GM18502 (cell line): ENCODE results near the gene ZHX3.

Experiments
- ATAC-seq: cut with Tn5 transposase; IDR thresholded peaks from one replicate; pipeline ENCODE4 v1.9.1; 2021; ENCODE audit warnings: mild to moderate bottlenecking; ENCODE audit not compliant: unreplicated experiment, poor library complexity

Gene ZHX3

GRCh38 chr20:41232973-41233926 lies 84.3 kb downstream of the ZHX3 start:
- no peak for ATAC-seq

DNA sequence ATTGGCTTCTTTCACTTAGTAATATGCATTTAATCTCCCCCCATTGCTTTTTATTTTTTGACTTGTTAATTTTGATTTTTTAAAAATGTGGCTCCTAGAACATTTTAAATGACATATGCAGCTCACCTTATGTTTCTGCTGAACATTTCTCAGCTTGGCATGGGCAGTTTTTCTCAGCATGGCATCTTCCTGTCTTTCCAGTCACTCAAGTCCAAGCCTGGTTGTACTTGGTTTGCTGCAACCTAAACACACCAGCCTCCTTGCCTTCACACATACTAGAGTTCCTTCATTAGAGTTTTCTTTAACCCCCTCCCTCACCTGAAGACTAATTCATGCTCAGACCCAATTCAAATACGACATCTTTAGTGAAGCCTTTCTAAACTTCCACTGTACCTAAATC lies 86.4 kb downstream of the ZHX3 start:
- ATAC-seq: no peak

- ATAC-seq: no peak
These were observed 87.4 kb downstream of the ZHX3 start for GRCh38 chr20:41230136-41230535.

DNA sequence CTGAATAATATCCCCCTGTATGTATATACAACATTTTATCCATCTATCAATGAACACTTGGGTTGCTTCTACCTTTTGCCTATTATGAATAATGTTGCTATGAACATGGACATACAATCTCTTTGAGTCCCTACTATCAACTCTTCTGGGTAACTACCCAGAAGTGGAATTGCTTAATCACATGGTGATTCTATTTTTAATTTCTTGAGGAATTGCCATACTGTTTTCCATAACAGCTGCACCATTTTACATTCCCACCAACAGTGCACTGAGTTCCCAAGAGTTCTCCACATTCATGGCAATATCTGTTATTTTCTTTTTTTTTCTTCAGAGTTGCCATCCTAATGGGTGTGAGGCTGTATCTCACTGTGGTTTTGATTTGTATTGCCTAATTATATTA lies 88.3 kb downstream of the ZHX3 start:
- ATAC-seq: no peak

DNA sequence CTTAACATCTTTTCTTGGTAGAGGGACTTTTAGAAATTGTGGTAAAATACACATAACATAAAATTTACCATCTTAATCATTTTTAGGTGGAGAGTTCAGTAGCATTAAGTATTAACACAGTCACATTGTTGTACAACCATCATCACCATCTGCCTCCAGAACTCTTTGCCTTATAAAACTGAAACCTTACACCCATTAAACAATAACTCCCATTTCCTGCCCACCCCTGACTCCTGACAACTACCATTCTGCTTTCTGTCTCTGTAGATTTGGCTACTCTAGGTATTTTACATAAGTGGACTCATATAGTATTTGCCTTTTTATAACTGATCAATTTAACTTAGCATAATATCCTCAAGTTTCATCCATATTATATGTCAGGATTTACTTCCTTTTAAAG lies 88.7 kb downstream of the ZHX3 start:
- no peak for ATAC-seq

DNA sequence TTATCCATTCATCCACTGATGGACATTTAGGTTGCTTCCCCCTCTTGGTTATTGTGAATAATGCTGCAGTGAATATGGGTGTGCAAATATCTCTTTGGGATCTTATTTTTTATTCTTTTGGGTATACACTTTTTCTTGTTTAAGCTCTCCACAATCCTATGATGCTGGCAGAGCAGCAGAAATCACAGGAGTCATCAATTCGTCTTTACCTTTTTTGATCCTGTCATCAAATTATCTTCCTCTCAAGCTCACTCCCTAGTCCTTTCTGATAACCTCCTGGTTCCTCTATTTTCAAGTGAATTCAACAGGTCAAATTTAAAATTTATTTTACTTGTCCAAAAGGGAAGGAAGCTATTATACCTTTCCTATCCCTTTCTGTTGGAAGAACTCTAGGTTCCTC lies 91.1 kb downstream of the ZHX3 start:
- ATAC-seq: no peak

DNA sequence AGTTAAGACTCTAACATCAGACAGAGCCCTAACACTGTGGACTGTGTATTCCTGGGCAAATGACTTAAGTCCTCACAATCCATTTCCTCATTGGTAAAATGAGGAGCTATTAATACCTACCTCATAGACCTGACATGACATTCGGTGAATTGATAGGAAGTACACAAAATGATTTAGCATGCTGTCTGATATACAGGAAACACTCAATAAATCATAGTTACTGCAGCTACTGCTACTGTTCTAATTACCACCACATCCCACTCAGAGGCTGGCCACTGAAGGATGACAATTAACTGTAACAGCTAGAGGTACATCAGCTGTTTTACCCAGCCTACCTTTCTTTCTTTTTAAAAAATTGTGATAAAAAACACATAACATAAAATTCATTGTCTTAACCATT lies 92.4 kb downstream of the ZHX3 start:
- no peak for ATAC-seq

GRCh38 chr20:41224281-41224680 lies 93.2 kb downstream of the ZHX3 start:
- no peak for ATAC-seq

- no peak for ATAC-seq
These were observed 94.4 kb downstream of the ZHX3 start for GRCh38 chr20:41223112-41223511.

GRCh38 chr20:41222703-41223102 lies 94.8 kb downstream of the ZHX3 start:
- no peak for ATAC-seq

- no peak for ATAC-seq
These were observed 95.2 kb downstream of the ZHX3 start for GRCh38 chr20:41222296-41222695.

DNA sequence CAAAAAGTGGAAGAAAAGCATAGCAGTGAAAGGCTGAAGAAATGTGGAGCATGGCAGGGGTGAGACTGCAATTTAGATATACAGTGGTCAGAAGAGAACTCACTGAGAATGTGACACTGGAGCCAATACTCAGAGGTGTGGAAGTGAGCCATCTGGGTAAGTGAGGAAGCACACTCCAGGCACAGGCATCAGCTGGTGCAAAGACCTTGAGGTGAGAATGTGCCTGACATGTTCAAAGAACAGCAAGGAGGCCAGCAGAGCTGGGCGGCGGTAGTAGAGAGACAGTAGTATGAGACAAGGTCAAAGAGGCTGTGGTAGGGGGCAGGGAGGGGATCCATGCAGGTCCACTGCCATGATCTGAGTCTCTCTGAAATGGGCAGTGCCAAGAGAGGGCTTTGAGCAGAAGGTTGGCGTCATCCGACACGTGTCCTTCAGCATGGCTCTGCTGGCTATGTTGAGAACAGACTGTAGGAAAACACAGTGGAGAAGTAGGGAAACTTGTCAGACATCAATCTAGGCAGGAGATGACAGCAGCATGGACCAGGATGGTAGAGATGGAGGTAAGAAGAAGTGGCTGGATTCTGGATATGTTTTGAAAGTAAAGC lies 95.8 kb downstream of the ZHX3 start:
- no peak for ATAC-seq

DNA sequence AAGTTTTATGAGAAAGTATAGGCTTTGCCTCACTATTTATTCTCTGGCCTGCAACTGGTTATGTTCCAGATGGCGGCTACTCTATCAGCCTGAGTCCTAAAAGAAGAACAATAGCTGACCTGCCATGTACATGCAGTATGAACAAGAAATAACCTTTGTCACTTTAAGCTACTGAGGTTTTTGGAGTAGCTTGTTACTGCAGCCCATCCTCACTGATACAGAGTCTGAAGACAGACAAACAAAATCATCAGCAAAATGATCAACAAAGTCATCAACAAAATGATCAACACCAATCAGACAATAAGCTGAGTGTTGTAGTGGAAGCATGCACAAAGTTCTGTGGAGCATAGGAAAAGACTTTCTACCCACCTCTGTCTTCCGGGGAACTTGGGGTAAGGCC lies 97.7 kb downstream of the ZHX3 start:
- ATAC-seq: no peak

DNA sequence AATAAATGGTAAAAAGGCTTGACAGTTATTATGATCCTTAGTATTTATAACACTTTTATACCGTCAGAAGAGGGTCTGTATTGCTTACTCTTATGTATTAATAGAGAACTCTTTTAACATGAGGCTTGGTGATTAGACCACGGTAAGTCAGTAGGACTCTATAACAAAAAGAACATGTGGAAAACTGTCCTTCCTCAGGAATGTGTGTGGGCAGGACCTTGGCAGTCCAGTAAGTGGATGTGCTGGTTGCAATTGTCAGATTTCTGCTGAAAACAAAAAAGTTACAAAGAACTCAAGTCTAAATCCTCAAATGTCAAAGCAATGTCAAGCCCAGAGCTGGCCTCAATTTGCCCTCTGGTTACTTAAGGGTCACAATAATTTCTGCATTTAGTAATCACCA lies 99.1 kb downstream of the ZHX3 start:
- ATAC-seq: no peak

DNA sequence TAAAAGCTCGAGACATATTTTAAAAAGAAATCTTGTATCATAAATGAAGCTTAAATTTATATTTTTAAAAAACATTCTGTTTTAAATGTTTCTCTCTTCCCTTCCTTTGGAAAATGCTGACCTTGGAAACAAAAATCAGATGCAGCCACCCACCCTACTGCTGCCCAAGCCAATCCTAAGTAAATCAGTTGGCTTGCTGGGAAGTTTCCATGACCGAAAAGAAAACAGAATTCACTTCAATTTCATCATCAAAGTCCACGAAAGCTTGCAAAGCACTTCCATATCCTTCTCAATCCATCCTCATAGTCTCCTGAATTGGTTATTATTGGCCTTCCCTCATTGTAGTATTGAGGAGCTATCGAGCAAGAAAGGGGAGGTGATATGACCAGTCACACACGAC lies 100.1 kb downstream of the ZHX3 start:
- ATAC-seq: no peak

DNA sequence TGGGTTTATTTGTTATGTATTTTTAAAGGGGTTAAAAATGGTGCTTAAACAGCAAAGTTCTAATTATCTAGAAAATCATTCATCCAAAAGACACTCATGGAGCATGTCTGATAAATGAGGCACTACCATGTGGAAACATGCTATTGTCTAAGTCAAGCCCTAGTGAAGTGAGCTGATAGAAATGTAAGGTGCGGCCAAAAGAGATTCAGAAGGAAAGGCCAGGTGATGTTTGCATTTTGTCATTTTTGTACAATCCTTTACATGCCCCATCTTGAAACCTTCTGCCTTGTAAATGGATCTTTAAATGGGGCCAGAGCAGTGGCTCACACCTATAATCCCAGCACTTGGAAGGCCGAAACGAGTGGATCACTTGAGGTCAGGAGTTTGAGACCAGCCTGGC lies 102.9 kb downstream of the ZHX3 start:
- no peak for ATAC-seq

GRCh38 chr20:41214202-41214601 lies 103.3 kb downstream of the ZHX3 start:
- no peak for ATAC-seq

- ATAC-seq: no peak
These were observed 104.2 kb downstream of the ZHX3 start for GRCh38 chr20:41213150-41213820.

GRCh38 chr20:41205313-41205712 lies 112.2 kb downstream of the ZHX3 start:
- ATAC-seq: no peak

DNA sequence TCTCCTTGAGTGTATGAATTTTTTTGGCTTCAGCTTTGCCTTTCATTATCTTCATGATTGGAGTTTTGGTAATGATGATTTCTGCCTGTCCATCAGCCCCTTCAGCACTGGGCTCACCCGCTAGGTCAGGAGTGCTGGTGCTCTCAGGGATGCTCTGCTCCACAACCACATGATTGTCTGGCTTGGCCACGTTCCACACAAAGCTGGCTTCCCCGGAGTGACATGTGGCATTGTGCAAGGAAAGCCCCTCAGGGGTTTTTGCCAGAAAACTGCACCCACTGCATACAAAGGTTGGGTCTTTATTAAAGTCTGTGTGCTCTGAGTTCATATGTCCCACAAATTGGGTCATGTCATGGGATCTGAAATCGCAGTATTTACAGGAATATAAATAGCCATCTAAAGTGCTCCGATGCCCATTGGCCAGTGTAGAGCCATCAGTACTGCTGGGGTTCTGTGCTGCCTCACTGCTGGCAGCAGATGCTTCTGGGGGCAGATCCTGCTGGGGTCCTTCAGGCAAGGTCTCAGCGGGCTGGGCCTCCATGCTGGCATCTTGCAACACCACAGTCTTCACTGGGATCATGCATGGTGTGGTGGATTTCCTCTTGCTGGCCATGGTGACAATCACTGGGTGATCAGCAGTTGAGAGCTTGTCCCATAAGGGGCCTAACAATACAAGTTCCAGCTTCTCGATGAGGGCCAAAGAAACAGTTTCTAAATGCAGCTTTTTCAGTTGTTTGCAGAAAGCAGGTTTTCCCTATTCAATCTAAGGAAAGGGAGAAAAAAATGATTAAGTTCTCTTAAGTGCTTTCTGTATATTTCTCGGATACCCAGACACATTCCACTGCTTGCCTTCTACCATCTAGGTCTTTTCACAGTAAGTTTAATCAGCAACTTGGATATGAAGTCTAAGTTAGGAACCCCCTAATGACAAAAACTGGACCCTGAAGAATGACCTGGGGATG lies 112.9 kb downstream of the ZHX3 start:
- ATAC-seq: no peak
